GM18499 (cell line): ENCODE data around the gene C19orf85.
"Not testable (repeated sequence)": the region's sequence is repeated elsewhere in the genome, so short reads cannot be mapped to it uniquely, and the experiment has no call there.

Experiments used
- ATAC-seq: cut with Tn5 transposase; IDR thresholded peaks from one replicate; pipeline ENCODE4 v1.9.1; 2021; ENCODE audit warnings: moderate number of reproducible peaks; ENCODE audit not compliant: insufficient read depth, unreplicated experiment

C19orf85 gene

GRCh38 chr19:55464662-55465054 lies at the start of gene C19orf85:
TSS of gene C19orf85 (minus strand) at chr19:55464751. CDS start at chr19:55464554, 197 bp downstream.
- ATAC-seq = no peak

- no peak for ATAC-seq
Measured at GRCh38 chr19:55508120-55508519, 43.6 kb upstream of the C19orf85 start.

DNA sequence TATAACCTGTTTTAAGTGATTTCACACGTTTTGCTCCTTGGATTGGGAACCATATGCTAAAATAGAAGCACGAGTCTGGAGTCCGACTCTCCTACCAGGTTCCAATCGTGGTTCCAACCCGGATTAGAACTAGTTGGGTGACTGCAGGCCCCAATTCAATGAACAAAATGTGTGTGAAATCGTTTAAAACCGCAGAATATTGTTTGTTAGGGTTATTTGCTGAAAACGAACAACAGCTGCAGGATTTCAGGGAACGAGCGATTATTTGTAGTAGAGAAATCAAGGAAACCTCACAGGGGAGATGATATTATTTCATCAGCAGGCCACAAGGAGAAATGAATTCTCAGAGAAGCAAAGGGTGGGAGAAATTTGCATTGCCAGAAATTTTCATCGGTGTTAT lies 40.4 kb upstream of the C19orf85 start:
- no peak for ATAC-seq

- ATAC-seq = no peak
Measured at GRCh38 chr19:55504252-55504603, 39.7 kb upstream of the C19orf85 start.

DNA sequence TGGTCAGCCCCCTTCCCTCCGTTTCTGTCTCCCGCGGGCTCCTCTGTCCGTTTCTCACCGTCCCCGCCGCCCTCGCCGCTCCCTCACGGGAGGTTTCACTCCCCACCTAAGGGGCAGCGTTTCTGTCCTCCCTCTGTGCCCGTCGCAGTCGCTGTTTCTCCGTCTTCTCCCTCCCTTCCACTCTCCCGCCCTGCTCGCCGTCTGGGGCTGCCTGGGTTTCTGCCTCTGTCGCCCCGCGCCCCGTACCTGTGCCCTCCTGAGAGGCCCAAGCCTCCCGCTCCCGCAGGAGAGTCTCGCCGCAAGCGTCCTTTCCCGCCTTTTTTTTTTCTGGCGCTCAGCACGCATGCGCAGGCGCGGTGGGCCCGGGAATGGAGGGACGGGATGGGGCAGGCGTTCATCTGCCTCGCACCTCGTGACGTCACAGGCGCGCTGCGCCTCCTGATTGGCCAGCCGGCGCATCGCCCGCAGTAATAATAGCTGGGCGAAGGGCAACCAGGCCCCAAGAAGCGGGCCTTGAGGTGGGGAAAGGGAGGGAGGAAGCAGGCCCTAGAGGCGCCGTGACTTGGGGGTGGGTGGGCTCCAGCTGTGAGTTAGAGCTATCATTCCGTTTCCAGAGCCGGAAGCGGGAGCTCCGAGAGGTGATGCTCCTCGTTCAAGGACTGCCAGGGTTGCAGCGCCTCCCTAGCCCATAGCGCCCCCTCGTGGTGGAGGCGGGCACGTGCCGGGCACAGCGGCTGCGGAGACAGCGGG lies 39.1 kb upstream of the C19orf85 start:
- no peak for ATAC-seq

GRCh38 chr19:55503157-55503501 lies 38.6 kb upstream of the C19orf85 start:
- no peak for ATAC-seq

GRCh38 chr19:55502197-55502952 lies 37.8 kb upstream of the C19orf85 start:
- no peak for ATAC-seq

GRCh38 chr19:55500368-55500952 lies 35.9 kb upstream of the C19orf85 start:
- no peak for ATAC-seq

DNA sequence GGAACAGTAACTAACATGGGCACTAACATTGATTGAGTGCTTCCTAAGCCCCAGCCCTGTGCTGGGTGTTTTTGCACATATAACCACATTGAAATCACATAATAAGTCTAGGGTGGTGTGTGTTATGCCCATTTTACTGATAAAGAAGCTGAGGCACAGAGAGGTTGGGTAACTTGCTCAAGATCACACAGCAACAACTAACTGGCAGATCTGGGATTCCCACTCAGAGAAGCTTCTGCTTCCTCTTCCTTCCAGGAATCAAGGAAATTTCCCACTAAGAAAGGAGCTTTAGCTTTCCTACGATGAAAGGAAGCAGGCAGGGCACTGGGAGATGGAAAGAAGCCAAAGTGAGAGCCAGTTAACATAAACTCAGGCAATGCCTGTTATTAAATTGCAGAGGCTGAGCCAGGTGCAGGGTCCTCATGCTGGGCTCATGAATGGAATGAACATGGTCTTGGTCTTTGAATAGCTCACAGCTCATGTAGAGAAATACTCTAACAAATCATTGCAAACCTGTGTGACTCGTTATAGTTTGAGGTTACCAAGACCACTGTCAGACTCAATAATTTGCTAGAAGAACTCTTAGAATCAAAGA lies 33.8 kb upstream of the C19orf85 start:
- no peak for ATAC-seq

- ATAC-seq = no peak
Measured at GRCh38 chr19:55497763-55498162, 33.2 kb upstream of the C19orf85 start.

- ATAC-seq = not testable (repeated sequence)
Measured at GRCh38 chr19:55496820-55497219, 32.3 kb upstream of the C19orf85 start.

DNA sequence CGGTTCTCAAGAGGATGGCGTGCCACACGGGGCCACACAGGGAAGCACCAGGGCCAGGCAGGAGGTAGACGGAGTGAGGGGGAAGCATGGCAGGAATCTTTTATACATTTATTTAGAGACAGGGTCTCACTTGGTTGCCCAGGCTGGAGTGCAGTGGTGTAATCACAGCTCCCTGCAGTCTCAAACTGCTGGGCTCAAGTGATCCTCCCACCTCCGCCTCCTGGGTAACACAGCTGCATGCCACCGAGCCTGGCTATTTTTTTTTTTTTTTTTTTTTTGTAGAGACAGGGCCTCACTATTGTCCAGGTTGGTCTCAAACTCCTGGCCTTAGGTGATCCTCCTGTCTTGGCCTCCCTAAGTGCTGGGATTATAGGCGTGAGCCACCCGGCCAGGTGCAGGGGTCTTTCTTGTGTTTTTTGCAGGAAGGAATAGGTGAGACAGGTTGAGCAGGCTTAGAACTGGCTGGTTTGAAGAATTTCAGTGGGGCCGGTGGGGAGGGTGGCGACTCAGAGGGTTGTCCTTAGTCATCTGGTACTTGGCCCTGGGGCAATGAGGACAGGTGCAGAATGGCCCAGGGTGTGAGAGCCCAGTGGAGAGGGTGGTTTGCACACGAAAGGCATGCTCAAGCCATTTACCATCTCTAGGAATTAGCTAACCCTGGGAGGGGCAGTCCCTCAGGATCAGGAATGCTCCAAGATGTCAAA lies 31.2 kb upstream of the C19orf85 start:
- ATAC-seq = no peak

DNA sequence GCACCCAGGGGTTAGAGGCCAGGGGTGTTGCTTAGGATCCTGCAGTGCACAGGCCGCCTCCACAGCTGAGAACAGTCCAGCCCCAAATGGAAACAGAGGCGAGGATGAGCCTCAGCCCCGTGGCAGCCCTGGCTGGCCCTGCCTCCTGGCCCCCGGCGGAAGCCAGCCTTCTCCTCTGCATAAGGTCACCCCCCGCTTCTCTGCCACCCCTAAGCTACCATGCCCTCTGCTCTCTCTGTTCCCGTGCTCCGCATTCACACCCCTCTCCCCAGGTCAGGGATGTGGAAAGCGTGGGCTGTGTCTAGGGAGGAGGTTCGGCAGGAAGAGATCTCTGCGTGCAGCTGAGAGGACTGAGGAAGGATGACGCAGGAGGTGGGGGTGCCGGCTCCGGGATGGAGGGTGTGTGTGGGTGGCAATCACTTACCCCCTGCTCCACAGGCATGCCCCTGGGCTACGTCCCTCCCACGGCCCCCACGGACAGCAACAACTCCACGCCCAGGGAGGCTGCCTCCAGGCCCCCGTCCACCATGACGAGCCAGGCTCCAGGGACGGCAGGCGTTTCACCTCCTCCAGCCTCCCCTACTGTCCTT lies 29.7 kb upstream of the C19orf85 start:
- ATAC-seq = no peak

DNA sequence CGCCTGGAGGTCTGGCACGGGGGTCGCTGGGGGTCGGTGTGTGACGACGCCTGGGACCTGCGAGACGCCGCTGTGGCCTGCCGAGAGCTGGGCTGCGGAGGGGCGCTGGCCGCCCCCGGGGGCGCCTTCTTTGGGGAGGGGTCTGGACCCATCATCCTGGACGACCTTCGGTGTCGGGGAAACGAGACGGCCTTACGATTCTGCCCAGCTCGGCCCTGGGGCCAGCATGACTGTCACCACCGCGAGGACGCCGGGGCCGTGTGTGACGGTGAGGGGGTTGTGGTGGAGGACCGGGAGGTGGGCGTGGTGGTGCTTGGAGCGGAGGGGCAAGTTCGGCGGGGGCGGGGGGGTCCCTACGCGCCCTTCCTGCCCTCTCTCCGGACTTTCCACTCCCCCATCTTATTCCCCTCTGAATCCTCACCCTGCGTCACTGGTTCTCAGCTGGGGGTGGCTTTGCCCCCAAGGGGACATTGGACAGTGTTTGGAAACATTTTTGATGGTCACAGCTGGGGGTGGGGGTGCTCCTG lies 29.2 kb upstream of the C19orf85 start:
- ATAC-seq = no peak

GRCh38 chr19:55493052-55493644 lies 28.6 kb upstream of the C19orf85 start:
- no peak for ATAC-seq

DNA sequence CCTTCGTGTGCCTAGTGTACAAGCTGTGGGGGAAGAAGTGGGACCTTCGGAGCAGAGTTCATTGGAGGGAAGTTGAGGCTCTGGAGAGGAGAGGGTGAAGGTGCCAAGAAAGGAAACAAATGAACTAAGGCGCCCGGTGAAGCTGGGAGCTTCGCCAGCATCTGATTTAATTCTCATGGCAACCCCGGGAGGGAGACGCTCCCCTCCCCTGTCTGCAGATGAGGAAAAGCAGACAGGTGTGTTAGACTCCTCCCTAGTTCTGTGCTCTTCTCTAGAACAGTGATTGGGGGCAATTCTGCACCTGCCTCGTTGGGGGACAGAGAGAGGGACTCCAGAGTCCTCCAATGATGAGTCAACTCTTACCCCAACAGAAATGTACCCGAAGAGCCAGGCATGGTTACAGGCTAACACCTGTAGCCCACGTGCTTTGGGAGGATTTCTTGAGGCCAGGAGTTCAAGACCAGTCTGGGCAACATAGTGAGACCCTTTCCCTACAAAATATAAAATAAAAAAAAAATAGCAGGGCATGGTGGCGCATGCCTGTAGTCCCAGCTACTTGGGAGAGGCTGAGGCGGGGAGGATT lies 27.9 kb upstream of the C19orf85 start:
- ATAC-seq = no peak

DNA sequence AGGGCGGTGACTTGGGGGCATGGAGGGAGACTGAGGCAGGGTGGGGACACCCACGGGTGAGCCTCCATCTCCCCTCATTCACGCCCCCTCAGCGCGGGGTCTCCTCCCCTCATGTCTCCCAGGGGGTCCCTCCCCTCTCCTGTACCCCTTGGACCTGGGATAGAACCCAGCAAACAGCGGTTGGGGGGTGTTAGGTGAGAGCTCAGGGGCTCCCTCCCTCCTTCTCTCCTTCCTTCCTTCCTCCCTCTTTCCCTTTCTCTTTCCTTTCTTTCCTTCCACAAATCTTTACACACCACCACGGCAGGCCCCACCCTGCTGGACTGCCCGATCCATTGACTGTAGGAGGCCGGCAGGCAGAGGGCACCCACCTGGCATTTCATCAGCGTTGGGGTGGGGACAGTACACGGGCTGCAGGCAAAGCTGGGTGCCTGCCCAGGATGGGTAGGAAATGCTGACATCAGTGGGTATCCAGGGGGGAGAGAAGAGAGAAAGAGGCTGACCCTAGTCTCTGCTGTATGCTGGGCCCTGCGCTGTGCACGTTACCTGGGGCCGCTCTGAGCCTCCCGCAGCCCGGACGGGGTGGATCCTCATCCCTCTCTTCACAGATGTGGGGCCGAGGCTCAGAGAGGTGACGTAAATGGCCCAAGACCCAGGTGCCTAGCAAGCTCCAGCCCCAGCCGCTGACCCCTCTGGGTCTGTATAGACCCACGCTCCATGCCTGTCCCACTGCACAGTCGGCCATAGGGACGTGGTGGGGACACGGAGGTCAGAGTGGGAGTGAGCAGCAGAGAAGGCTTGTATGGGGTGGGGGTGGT lies 27.2 kb upstream of the C19orf85 start:
- no peak for ATAC-seq
